HG02678 (cell line): Measurements from ENCODE around the gene SAYSD1.
"Not testable (repeated sequence)": the region's sequence is repeated elsewhere in the genome, so short reads cannot be mapped to it uniquely, and the experiment has no call there.

Experiments
- ATAC-seq: cut with Tn5 transposase; IDR thresholded peaks from one replicate; pipeline ENCODE4 v1.9.1; 2021; ENCODE audit warnings: mild to moderate bottlenecking, moderate library complexity; ENCODE audit not compliant: unreplicated experiment

SAYSD1 gene

GRCh38 chr6:39114704-39115599 is at the start of gene SAYSD1:
TSS of gene SAYSD1 (minus strand) at chr6:39115186. CDS start at chr6:39115089, 97 bp downstream.
- peak; percentile 92 for ATAC-seq

- ATAC-seq = no peak
Measured at GRCh38 chr6:39157511-39157910, 42.5 kb upstream of the SAYSD1 start.

DNA sequence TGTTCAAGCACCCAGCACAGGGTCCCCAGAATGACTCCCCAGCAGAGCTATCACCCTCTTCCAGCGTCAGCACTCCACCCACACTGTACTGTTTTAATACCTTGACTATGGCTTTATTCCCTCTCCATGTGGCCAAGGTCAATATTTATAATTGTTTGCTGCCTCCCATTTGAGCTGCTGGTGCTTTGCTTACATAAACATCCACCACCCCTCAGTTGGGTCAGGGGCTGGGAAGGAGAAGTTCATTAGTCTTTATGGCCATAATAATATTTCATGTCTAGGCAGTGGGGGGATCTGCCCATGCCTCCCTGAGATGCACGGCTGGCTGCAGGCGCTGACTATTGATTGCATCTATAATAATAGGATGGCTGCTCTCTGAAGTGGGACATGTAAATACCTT is 41.8 kb upstream of the SAYSD1 start:
- ATAC-seq = no peak

- ATAC-seq = no peak
Measured at GRCh38 chr6:39154705-39155104, 39.7 kb upstream of the SAYSD1 start.

DNA sequence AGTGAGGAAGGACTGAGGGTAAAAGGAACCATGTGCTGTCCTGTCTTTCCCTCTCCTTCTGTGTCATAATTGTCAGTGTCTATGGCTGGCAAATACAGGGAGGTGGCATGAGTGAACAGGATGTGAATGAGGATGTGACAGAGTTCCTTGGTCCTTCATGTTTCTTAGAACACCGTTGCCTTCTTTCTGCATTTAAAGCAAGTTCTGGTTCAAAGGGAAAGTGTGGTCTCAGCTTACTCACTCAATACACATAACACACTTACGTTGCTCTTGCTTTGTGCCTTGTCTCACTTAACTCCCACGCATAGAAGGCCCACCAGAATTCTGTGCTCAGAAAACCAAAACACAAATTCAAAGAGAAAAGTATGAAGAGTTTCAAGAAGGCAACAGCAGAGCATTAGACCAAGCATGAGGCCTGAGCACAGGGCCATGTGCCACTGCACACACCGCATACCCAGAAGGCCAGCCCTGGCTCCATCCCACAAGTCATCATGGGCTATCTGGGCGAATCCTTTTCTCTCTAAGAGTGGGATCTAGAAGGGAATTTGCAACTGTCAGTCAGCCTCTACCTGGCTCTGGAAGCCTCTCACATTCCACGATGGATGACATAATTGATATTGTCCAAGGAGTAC is 38.9 kb upstream of the SAYSD1 start:
- ATAC-seq = no peak

- no peak for ATAC-seq
Measured at GRCh38 chr6:39152262-39152661, 37.3 kb upstream of the SAYSD1 start.

- no peak for ATAC-seq
Measured at GRCh38 chr6:39151211-39151610, 36.2 kb upstream of the SAYSD1 start.

DNA sequence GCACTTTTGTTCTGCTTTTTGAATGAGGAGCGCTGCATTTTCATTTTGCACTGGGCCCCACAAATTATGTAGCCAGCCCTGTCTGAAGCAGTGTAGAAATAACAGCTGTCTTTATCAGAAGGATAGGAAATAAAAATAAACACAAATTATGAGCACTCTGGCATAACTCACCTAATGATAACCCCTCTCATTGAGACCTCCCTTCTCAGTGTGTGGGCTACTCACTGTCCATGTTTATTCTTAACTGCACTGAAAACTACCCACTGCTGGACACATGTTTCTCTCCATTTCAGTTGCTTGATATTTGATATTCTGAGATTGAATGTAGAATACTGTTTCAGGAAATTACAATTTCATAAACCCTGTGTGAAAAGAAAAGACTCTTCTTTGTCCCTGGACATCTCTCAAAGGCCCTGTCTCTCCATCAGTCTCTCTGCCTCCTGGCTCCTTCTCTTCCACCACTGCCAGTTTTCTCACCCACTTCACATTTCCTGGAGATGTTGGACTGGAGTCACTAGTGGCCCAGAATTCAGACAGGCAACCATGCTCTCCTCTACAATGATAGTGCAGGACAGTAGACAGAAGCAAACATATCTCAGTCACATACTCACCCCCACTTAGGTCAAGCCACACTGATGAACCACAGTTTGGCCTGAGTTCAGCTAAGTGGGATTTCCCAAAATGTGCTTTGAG is 29.6 kb upstream of the SAYSD1 start:
- no peak for ATAC-seq

- no peak for ATAC-seq
Measured at GRCh38 chr6:39143238-39143930, 28.4 kb upstream of the SAYSD1 start.

DNA sequence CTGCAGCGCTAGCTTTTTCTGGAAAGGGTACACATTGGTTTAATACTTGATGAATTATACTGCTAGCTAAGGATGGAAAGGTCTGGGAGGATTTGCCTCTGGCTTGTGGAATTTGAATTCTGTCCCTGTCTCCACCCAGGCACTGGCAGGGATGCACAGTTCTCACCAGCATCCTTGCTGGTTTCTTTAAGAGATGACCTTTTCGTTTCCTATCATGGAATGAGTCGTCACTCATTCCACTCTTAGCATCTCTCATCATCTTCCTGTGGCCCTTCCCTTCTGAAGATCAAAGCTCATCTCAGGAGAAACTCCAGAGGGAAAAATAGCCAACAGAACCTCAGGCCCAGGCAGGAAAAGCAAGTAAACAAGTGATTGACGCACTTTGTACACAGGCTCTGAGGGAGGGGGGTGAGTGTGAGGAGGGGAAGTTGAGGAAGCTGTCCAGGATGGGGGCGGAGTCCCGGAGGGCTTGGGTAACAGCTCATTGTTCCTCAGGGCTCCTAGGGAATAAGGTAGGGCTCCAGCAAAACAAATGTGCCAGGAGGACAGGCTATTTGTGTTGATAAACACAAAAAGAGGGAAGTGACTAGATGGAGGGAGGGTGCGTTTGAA is 25.7 kb upstream of the SAYSD1 start:
- no peak for ATAC-seq

DNA sequence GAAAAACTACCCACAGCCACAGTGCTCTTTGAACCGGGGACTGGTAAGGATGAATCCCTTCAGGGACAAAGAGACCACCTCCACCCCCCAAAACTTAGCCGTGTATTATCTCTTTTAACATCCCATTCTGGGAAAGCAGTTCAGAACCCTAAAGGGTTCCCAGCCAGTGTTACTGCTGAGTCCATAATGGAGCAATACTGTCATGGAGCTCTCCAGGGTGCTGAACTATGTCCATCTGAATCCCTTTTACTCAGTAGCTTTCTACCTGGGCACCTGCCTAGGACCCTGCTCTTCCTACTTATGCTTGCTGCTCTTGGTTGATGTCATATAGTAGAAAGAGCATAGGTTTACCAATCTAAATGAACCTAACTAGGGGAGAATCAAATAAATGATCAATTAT is 22.3 kb upstream of the SAYSD1 start:
- no peak for ATAC-seq

DNA sequence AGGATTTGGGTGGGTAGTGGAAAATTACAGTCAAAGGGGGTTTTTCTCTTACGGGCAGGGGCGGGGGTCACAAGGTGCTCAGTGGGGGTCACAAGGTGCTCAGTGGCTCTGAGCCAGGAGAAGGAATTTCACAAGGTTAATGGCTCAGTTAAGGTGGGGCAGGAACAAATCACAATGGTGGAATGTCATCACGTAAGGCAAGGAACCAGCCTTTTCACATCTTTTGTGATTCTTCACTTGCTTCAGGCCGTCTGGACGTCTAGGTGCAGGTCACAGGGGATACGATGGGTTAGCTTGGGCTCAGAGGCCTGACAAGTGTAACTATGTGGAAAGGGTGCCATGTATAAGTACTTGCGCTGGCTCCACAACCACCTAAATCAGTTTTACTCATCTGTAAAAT is 21.2 kb upstream of the SAYSD1 start:
- ATAC-seq = not testable (repeated sequence)

GRCh38 chr6:39134761-39135160 is 19.8 kb upstream of the SAYSD1 start:
- not testable (repeated sequence) for ATAC-seq

DNA sequence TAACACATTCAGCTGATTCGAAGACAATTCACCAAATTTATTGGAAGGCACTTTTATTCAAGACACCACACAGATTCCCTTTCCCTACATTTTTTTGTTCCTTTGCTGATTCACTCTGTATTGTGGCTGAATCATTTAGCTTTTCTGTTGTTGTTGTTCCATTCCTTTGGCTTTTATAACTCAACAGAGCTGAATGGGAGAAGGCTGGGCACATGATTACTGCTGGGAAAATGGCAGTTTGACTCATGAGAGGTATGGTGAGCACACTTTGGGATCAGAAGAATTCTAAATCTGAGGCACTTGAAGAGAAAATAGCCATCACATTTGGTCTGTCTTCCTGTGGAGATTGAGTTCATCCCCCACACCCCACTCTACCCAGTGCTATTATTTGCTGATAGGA is 15.7 kb upstream of the SAYSD1 start:
- ATAC-seq = no peak

DNA sequence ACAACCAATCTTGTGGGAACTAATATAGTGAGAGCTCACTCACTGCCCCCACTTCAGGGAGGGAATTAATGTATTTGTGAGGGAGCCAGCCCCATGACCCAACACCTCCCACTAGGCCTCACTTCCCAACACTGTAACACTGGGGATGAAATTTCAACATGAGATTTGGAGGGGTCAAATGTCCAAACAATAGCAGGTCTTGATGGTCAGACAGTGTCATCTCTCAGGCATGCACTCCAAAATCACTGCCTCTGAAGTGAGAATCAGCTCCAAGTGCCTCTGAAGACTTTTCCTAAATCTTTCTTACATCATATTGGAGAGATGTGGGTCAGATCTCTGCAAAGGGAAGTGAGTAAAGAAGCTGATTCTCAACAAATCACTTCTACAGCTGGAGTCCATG is 13.8 kb upstream of the SAYSD1 start:
- ATAC-seq = no peak

DNA sequence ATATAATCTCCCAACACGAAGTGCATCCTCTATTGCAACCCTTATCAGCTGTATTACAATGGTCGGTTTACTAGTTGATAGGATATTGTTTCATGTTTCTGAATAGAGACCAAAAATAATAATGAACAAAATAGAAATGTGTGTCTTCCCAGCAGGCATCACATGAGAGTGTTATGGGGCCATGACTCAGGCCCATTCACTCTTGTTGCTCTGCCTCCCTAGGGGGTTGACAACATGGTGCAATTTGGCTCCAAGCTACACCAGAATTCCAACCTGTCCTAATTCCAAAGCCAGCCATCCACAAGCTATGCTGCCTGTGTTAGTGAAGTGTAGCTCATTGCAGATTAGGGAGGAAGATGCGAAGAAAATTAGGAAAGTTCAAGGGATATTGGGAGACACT is 13.1 kb upstream of the SAYSD1 start:
- ATAC-seq = no peak

DNA sequence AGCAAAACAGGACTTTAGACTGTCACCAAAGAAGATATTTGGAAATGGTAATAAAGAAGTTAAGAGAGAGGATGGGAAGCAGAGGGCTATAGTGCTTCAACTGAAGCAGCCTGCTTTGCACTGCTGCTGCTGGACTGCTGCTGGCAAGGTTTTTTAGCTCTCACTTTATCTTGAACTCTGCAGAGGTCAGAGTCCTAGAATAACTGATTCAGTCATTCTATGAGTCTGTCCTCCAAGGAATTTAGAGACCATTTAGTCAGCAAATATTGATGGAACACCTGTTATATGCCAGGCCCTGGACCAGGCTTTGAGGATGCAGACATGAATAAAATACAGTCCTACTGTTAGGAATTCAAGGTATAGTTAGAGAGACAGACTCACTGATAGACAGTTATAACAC is 9.1 kb upstream of the SAYSD1 start:
- no peak for ATAC-seq

GRCh38 chr6:39118921-39119320 is 3.9 kb upstream of the SAYSD1 start:
- ATAC-seq = no peak

- peak; percentile 12 for ATAC-seq
Measured at GRCh38 chr6:39114388-39114703, 640 bp downstream of the SAYSD1 start.

DNA sequence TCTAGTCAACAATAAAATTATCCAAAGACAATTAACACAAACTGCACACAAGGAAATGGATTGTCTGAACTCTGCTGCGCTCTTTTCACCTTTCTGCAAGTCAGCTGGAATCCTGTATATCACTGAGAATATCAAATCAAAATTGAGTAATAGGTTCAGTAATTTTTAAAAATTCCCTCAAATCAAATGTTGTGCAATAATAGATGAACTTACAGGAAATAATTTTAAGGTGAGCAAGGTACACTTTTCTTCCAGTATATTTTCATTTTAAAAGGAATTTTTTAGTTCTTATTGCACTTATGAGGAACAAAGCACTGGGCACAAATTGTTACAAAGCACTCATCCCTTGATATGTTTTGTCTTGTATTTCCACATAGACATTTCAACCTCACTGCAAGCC is 1.2 kb downstream of the SAYSD1 start:
- no peak for ATAC-seq

DNA sequence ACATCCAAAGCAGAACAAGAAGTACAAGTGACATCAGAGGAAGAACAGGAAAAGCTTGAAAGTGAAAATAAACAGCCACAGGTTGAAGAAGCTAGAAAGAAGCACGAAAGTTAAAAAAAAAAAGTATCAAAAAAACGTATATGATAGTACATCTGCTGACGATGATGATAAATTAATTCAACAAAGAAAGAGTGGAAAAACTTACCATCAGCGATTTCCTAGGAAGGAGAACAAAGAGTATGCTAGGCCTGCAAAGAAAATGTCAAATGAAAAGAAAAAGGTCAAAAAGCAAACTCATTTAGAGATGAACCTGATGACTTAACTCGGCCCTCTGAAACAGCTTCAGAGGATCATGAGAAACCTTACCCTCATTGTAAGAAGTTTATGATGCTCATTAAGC is 3.7 kb downstream of the SAYSD1 start:
- no peak for ATAC-seq
